GM04503 (cell line): Measurements from ENCODE around the gene C1orf87.

ENCODE experiments used
- DNase-seq: peaks from one replicate; pipeline ENCODE4 v3.0.0-alpha.2; 2012; ENCODE audit warnings: low read depth

The C1orf87 gene

GRCh38 chr1:59948990-59949389, 124.6 kb downstream of the C1orf87 start:
- DNase-seq = no peak

GRCh38 chr1:59947047-59947938, 126.3 kb downstream of the C1orf87 start:
- no peak for DNase-seq

GRCh38 chr1:59945790-59946189, 127.8 kb downstream of the C1orf87 start:
- no peak for DNase-seq
